Measurements from ENCODE around the gene MAP3K1.
A peak's percentile ranks its signal among the peaks of the same experiment; 100 is the strongest.

MAP3K1 gene

DNA sequence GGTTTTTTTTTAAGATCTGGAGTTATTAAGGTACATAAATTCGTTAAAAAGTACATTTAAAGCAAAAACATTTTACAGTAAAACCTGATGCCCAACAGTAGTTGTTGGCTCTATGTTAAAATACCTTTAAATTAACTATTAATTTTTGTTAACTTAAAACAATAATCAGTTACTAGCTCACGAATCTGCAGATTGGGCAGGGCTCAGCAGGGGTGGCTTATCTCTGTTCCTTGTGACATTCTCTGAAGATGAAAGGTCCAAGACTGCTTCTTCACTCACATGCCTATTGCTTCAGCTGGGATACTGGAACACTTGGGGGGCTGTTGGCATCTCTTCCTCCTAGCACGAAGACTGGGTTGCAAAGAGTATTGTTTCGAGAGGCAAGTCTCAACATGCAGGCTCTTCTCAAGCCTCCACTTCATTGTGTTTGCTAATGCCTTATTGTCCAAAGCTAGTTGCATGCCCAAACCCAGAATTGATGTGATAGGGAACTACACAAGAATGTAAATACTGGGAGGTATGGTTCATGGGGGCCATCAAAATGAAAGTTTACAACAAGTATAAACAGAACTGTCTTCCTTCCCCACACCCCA lies 46.6 kb downstream of the MAP3K1 start:
- no peak overlapping the region for H3K4me3 ChIP-seq (ENCODE audit: low read length in 2 of 2)
- no peak for DNase-seq (ENCODE audit: low spot score)
- H2AFZ ChIP-seq (ENCODE audit: low read length) = no peak overlapping the region
- WGBS, 2 donors (ENCODE audit: extremely low coverage in 2 of 2, insufficient read length in 2 of 2, insufficient replicate concordance in 1 of 2) = no CpG with 5 or more reads among the region's 4 CpGs
- H3K27me3 ChIP-seq (ENCODE audit: control insufficient read depth in 3 of 3, insufficient read depth in 3 of 3, low read depth in 1 of 3, low read length in 3 of 3) = no peaks in the 10 kb centered on the region
- no peak overlapping the region for H3K4ac ChIP-seq (ENCODE audit: low read length)
- H3K36me3 ChIP-seq (replicated peaks in 1 of 2; ENCODE audit: control insufficient read depth in 2 of 2, insufficient read depth in 2 of 2, low read length in 2 of 2) = peaks cover 9 to 61% of the 10 kb centered on the region in 2 donors
- H2BK12ac ChIP-seq (ENCODE audit: low read length) = no peak overlapping the region
- H2BK120ac ChIP-seq (ENCODE audit: low read depth, low read length) = no peak overlapping the region
- H3K79me1 ChIP-seq (ENCODE audit: low read depth, low read length) = no peaks in the 10 kb centered on the region
- H3K27ac ChIP-seq (replicated peaks; ENCODE audit: low read length) = peak overlapping the region; percentile 31
- H3K9ac ChIP-seq (ENCODE audit: low read depth, low read length, poor library complexity) = no peak overlapping the region
- peaks cover 0 to 3% of the 10 kb centered on the region in 2 donors for H3K9me3 ChIP-seq (replicated peaks in 1 of 2; ENCODE audit: control insufficient read depth in 2 of 2, insufficient read depth in 1 of 2, low read depth in 1 of 2, low read length in 2 of 2)
- H3K4me1 ChIP-seq (ENCODE audit: control insufficient read depth in 2 of 2, insufficient read depth in 1 of 2, low read depth in 1 of 2, low read length in 2 of 2) = peaks cover 0 to 3% of the 10 kb centered on the region in 2 donors
- no peak overlapping the region for H3K4me2 ChIP-seq (ENCODE audit: insufficient read depth, low read length, poor library complexity, severe bottlenecking)
- no peak overlapping the region for H2AK5ac ChIP-seq (ENCODE audit: low read depth, low read length)
- H3K18ac ChIP-seq (ENCODE audit: low read length) = no peak overlapping the region
- no peak overlapping the region for H3K23ac ChIP-seq (ENCODE audit: low read depth, low read length, poor library complexity)
- peak overlapping the region; percentile 47 for H3K14ac ChIP-seq (ENCODE audit: low read length)
- H4K8ac ChIP-seq (ENCODE audit: low read depth, low read length) = no peak overlapping the region
- no peak overlapping the region for H2BK15ac ChIP-seq (ENCODE audit: low read length)
- no peak overlapping the region for H4K91ac ChIP-seq (ENCODE audit: low read depth, low read length, poor library complexity)
- no peak overlapping the region for H2BK5ac ChIP-seq (ENCODE audit: low read length)

DNA sequence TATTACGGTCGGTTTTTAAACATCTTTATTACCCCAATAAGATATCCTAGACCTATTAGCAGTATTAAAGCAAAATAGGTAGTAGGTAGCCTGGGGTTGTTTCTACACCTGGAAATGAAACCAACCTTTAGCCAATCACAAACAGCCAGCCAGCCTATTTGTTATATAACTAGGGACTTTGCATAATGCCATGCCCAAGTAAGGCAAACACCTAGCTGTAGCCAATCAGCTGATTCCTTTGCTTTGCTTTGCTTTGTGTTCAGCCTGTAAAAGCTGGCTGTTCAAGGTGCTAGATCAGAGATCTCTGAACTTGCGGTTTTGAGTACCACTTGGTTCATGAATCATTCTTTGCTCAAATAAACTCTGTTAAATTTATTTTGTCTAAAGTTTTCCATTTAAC lies 47.6 kb downstream of the MAP3K1 start:
- no peak overlapping the region for H3K23ac ChIP-seq (ENCODE audit: low read depth, low read length, poor library complexity)
- no peak overlapping the region for H3K4ac ChIP-seq (ENCODE audit: low read length)
- no peak overlapping the region for H3K27ac ChIP-seq (replicated peaks; ENCODE audit: low read length)
- WGBS, 2 donors (ENCODE audit: extremely low coverage in 2 of 2, insufficient read length in 2 of 2, insufficient replicate concordance in 1 of 2) = no CpG with 5 or more reads among the region's 3 CpGs
- H4K91ac ChIP-seq (ENCODE audit: low read depth, low read length, poor library complexity) = no peak overlapping the region
- no peak overlapping the region for H2BK12ac ChIP-seq (ENCODE audit: low read length)
- H2AFZ ChIP-seq (ENCODE audit: low read length) = no peak overlapping the region
- no peak overlapping the region for H4K8ac ChIP-seq (ENCODE audit: low read depth, low read length)
- no peak overlapping the region for H3K14ac ChIP-seq (ENCODE audit: low read length)
- no peak overlapping the region for H3K4me2 ChIP-seq (ENCODE audit: insufficient read depth, low read length, poor library complexity, severe bottlenecking)
- no peak overlapping the region for H3K4me3 ChIP-seq (ENCODE audit: low read length in 2 of 2)
- no peaks in the 10 kb centered on the region for H3K79me1 ChIP-seq (ENCODE audit: low read depth, low read length)
- H3K36me3 ChIP-seq (replicated peaks in 1 of 2; ENCODE audit: control insufficient read depth in 2 of 2, insufficient read depth in 2 of 2, low read length in 2 of 2) = peaks cover 9 to 69% of the 10 kb centered on the region in 2 donors
- peaks cover 0 to 3% of the 10 kb centered on the region in 2 donors for H3K9me3 ChIP-seq (replicated peaks in 1 of 2; ENCODE audit: control insufficient read depth in 2 of 2, insufficient read depth in 1 of 2, low read depth in 1 of 2, low read length in 2 of 2)
- DNase-seq (ENCODE audit: low spot score) = no peak
- no peak overlapping the region for H2BK120ac ChIP-seq (ENCODE audit: low read depth, low read length)
- no peak overlapping the region for H2BK15ac ChIP-seq (ENCODE audit: low read length)
- H3K18ac ChIP-seq (ENCODE audit: low read length) = no peak overlapping the region
- no peak overlapping the region for H3K9ac ChIP-seq (ENCODE audit: low read depth, low read length, poor library complexity)
- no peak overlapping the region for H2BK5ac ChIP-seq (ENCODE audit: low read length)
- no peak overlapping the region for H2AK5ac ChIP-seq (ENCODE audit: low read depth, low read length)
- H3K4me1 ChIP-seq (ENCODE audit: control insufficient read depth in 2 of 2, insufficient read depth in 1 of 2, low read depth in 1 of 2, low read length in 2 of 2) = peaks cover 0 to 3% of the 10 kb centered on the region in 2 donors
- H3K27me3 ChIP-seq (ENCODE audit: control insufficient read depth in 3 of 3, insufficient read depth in 3 of 3, low read depth in 1 of 3, low read length in 3 of 3) = no peaks in the 10 kb centered on the region

DNA sequence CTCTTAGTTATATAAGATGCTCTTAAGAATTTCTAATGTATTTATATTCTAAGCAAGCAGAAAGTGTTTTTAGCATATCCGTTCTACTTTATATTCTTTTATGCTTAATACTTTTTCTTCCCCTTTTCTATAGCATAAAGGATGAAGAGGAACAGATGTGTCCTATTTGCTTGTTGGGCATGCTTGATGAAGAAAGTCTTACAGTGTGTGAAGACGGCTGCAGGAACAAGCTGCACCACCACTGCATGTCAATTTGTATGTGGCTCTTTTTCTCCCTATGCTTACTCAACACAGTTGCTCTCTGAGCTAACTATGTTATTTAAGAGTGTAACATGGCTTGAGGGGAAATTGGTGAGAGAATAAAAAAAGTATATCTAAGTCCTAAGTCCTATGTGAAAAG lies 56.4 kb downstream of the MAP3K1 start:
- H3K36me3 ChIP-seq (replicated peaks in 1 of 2; ENCODE audit: control insufficient read depth in 2 of 2, insufficient read depth in 2 of 2, low read length in 2 of 2) = peaks cover 7 to 94% of the 10 kb centered on the region in 2 donors

DNA sequence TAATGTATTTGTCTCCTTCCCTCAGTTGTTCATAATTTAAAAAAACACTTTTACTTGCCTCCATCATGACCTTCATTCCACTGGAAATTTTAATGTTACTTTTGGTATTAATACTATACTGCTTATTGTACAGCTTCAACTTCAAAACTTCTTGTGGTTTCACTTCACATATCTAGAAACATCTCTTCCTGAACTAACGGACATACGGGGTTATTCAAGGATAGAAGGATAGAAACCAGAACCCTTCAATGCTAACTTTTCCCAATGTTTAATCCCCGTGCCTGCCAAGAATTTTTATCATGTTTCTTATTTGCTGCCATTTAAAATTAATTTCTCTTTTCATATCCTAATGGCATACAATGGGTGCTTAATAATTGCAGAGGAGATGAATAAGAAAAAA lies 57.7 kb downstream of the MAP3K1 start:
- no peak overlapping the region for H3K9ac ChIP-seq (ENCODE audit: low read depth, low read length, poor library complexity)
- H2AFZ ChIP-seq (ENCODE audit: low read length) = no peak overlapping the region
- H3K4me1 ChIP-seq (ENCODE audit: control insufficient read depth in 2 of 2, insufficient read depth in 1 of 2, low read depth in 1 of 2, low read length in 2 of 2) = no peaks in the 10 kb centered on the region
- H3K4ac ChIP-seq (ENCODE audit: low read length) = no peak overlapping the region
- H2BK120ac ChIP-seq (ENCODE audit: low read depth, low read length) = no peak overlapping the region
- no peaks in the 10 kb centered on the region for H3K79me1 ChIP-seq (ENCODE audit: low read depth, low read length)
- H3K23ac ChIP-seq (ENCODE audit: low read depth, low read length, poor library complexity) = no peak overlapping the region
- no peak overlapping the region for H4K91ac ChIP-seq (ENCODE audit: low read depth, low read length, poor library complexity)
- H3K14ac ChIP-seq (ENCODE audit: low read length) = no peak overlapping the region
- H3K27ac ChIP-seq (replicated peaks; ENCODE audit: low read length) = no peak overlapping the region
- H3K4me3 ChIP-seq (ENCODE audit: low read length in 2 of 2) = no peak overlapping the region
- H4K8ac ChIP-seq (ENCODE audit: low read depth, low read length) = no peak overlapping the region
- H2BK5ac ChIP-seq (ENCODE audit: low read length) = no peak overlapping the region
- H2BK12ac ChIP-seq (ENCODE audit: low read length) = no peak overlapping the region
- WGBS, 2 donors (ENCODE audit: extremely low coverage in 2 of 2, insufficient read length in 2 of 2, insufficient replicate concordance in 1 of 2) = no CpG with 5 or more reads among the region's 3 CpGs
- no peaks in the 10 kb centered on the region for H3K9me3 ChIP-seq (replicated peaks in 1 of 2; ENCODE audit: control insufficient read depth in 2 of 2, insufficient read depth in 1 of 2, low read depth in 1 of 2, low read length in 2 of 2)
- H3K4me2 ChIP-seq (ENCODE audit: insufficient read depth, low read length, poor library complexity, severe bottlenecking) = no peak overlapping the region
- H3K36me3 ChIP-seq (replicated peaks in 1 of 2; ENCODE audit: control insufficient read depth in 2 of 2, insufficient read depth in 2 of 2, low read length in 2 of 2) = peaks cover 6 to 94% of the 10 kb centered on the region in 2 donors
- H2AK5ac ChIP-seq (ENCODE audit: low read depth, low read length) = no peak overlapping the region
- no peak overlapping the region for H2BK15ac ChIP-seq (ENCODE audit: low read length)
- H3K27me3 ChIP-seq (ENCODE audit: control insufficient read depth in 3 of 3, insufficient read depth in 3 of 3, low read depth in 1 of 3, low read length in 3 of 3) = no peaks in the 10 kb centered on the region
- no peak overlapping the region for H3K18ac ChIP-seq (ENCODE audit: low read length)
- DNase-seq (ENCODE audit: low spot score) = no peak

More for the DNA sequence above, 56.4 kb downstream of the MAP3K1 start:
- H2BK15ac ChIP-seq (ENCODE audit: low read length) = no peak overlapping the region
- H3K18ac ChIP-seq (ENCODE audit: low read length) = no peak overlapping the region
- H3K4me2 ChIP-seq (ENCODE audit: insufficient read depth, low read length, poor library complexity, severe bottlenecking) = no peak overlapping the region
- H3K27me3 ChIP-seq (ENCODE audit: control insufficient read depth in 3 of 3, insufficient read depth in 3 of 3, low read depth in 1 of 3, low read length in 3 of 3) = no peaks in the 10 kb centered on the region
- no peak overlapping the region for H3K14ac ChIP-seq (ENCODE audit: low read length)
- no peak overlapping the region for H3K4me3 ChIP-seq (ENCODE audit: low read length in 2 of 2)
- H3K4me1 ChIP-seq (ENCODE audit: control insufficient read depth in 2 of 2, insufficient read depth in 1 of 2, low read depth in 1 of 2, low read length in 2 of 2) = no peaks in the 10 kb centered on the region
- no peak overlapping the region for H3K9ac ChIP-seq (ENCODE audit: low read depth, low read length, poor library complexity)
- H2BK120ac ChIP-seq (ENCODE audit: low read depth, low read length) = no peak overlapping the region
- H2BK5ac ChIP-seq (ENCODE audit: low read length) = no peak overlapping the region
- H3K4ac ChIP-seq (ENCODE audit: low read length) = no peak overlapping the region
- no peak overlapping the region for H3K23ac ChIP-seq (ENCODE audit: low read depth, low read length, poor library complexity)
- H3K27ac ChIP-seq (replicated peaks; ENCODE audit: low read length) = no peak overlapping the region
- no CpG with 5 or more reads among the region's 2 CpGs for WGBS, 2 donors (ENCODE audit: extremely low coverage in 2 of 2, insufficient read length in 2 of 2, insufficient replicate concordance in 1 of 2)
- no peak overlapping the region for H2AFZ ChIP-seq (ENCODE audit: low read length)
- no peaks in the 10 kb centered on the region for H3K79me1 ChIP-seq (ENCODE audit: low read depth, low read length)
- DNase-seq (ENCODE audit: low spot score) = no peak
- no peak overlapping the region for H4K8ac ChIP-seq (ENCODE audit: low read depth, low read length)
- H2BK12ac ChIP-seq (ENCODE audit: low read length) = no peak overlapping the region
- no peaks in the 10 kb centered on the region for H3K9me3 ChIP-seq (replicated peaks in 1 of 2; ENCODE audit: control insufficient read depth in 2 of 2, insufficient read depth in 1 of 2, low read depth in 1 of 2, low read length in 2 of 2)
- H2AK5ac ChIP-seq (ENCODE audit: low read depth, low read length) = no peak overlapping the region
- H4K91ac ChIP-seq (ENCODE audit: low read depth, low read length, poor library complexity) = no peak overlapping the region

All from neuronal stem cell (in vitro differentiated cells).